CD1c-positive myeloid dendritic cell (primary cell): ENCODE results near the gene SPATA31C1.
"Not testable (repeated sequence)": the region's sequence is repeated elsewhere in the genome, so short reads cannot be mapped to it uniquely, and the experiment has no call there.

Experiments
- DNase-seq: peaks from one replicate; pipeline ENCODE4 v3.0.0-alpha.2; 2016; ENCODE audit errors: extremely low spot score

The SPATA31C1 gene

GRCh38 chr9:87886933-87887505 lies 30.7 kb upstream of the SPATA31C1 start:
- no peak for DNase-seq

DNA sequence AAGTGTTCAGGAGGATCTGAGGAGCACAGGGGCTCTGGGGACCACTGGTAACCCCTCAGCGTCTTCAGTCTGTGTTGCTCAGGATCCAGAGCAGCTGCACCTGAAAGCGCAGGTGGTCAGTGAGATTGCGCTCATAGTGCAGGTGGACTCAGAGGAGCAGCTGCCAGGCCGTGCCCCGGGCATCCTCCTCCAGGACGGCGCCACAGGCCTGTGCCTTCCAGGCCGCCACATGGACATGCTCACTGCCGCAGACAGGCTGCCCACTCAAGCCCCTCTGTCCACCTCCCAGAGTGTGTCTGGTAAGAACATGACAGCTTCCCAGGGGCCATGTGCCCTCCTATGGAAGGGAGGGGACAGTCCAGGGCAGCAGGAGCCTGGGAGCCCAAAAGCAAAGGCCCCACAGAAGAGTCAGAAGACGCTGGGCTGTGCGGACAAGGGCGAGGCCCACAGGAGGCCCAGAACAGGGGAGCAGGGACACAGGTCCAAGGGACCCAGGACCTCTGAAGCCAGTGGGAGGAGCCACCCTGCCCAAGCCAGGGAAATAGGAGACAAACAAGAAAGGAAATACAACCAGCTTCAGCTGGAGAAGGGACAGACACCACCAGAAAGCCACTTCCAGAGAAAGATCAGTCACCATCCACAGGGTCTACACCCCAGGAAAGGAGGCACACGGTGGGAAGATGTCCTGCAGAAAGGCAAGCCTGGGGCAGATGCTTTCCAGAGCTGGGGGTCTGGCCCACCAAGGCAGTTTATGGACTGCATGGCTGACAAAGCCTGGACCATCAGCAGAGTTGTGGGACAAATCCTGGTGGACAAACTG lies 29.9 kb upstream of the SPATA31C1 start:
- no peak for DNase-seq

DNA sequence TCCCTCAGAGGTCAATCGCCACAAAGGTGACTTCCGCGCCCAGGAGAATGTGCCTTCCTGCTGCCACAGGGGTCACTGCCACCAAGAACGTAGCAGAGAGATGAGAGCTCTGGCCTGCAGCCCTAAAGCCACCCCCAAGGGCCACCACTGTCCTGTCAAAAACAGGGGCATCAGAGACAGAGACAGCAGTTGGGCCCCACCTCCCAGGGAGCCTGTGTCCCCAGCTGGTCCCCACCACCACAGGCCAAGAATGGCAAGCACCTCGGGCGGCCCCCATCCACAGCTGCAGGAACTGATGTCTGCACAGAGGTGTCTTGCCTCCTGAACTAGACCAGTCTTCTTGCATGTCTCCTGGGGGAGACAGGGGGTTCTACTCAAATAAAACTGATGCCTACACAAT lies 29.3 kb upstream of the SPATA31C1 start:
- DNase-seq = no peak

DNA sequence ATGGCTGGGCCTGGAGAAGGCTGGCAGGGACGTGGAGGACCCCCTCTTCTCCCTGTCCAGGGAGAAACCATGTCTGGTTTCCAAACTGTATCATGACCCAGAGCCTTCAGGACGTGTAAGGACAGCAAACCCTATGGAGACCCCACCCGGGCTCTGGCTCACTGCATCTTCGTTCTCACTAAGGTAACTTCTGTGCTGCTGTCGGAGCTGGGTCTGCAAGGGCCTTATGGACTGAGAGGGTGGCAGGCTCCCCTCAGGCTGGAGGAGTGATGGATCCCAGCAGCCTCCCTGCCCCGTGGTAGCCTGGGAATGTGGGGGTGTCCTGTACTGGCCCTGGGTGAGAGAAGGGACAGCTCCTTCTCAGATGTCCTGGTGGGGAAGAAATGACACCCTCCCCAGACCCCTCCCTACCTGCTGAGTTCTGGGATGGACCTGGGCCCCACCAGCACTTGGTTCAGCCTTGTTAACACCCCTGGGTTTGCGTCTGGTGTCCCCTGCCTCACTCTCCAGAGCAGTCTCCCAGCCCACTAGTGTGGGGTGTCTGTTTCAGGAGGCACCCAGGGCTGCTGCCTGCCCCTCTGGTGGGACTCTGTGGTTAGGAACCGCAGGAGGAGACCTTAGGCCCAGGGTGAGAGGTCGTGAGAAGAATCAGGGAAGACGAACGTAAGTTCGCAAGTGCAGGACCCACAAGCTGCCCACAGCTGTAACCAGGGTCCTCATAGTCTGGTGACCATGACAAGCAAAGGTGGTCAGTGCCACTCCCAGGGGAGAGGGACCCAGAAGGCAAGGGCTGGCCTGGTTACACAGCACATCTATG lies 28.5 kb upstream of the SPATA31C1 start:
- no peak for DNase-seq

GRCh38 chr9:87889882-87890252 lies 27.9 kb upstream of the SPATA31C1 start:
- no peak for DNase-seq

- DNase-seq = no peak
Measured at GRCh38 chr9:87890837-87891236, 26.9 kb upstream of the SPATA31C1 start.

- no peak for DNase-seq
Measured at GRCh38 chr9:87891754-87892153, 26.0 kb upstream of the SPATA31C1 start.

DNA sequence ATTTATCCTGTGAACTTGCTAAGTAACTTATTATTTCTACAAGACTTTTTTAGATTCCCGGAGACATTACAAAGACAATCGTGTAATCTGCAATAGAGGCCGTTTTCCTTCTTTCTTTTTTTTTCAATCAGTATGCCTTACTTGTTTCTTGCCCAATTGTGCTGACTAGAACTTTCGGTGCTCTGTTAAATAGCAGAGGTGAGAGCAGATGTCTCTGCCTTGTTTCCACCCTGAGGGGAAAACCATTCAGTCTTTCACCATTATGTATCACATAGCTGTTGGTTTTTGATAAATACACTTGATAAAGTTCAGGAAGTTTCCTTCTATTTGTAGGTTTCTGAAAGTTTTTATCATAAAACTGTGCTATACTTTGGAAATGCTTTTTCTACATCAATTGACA lies 24.8 kb upstream of the SPATA31C1 start:
- no peak for DNase-seq

DNA sequence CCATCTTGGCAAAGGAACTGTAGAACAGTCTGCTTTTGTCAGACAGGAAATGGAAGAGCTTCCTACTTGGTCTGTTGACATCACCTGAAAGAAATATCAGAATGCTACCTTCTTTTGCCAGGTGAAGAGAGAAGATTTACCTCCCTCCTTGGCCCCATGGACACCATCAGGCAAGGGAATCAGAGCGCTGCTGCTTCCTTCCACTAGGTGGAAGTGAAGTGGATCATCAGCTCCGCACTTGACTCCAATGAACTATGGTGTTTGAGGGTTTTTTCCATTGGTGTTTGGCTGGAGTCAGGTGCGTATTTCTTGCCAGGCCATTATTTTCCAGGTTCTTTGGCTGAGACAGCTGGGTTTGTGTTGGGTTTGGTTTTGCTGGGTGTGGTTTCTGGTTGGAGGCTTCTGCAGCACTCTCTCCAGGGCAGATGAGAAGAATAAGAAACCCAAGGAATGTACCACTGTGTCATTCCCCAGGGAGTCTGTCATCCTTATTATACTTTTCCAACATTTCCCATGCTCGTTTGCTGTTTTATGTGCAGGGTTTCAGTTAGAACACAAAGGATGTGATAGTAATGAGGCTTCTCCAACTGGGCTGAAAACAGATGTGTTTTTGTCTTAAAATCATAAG lies 22.6 kb upstream of the SPATA31C1 start:
- no peak for DNase-seq

- no peak for DNase-seq
Measured at GRCh38 chr9:87896891-87897290, 20.9 kb upstream of the SPATA31C1 start.

DNA sequence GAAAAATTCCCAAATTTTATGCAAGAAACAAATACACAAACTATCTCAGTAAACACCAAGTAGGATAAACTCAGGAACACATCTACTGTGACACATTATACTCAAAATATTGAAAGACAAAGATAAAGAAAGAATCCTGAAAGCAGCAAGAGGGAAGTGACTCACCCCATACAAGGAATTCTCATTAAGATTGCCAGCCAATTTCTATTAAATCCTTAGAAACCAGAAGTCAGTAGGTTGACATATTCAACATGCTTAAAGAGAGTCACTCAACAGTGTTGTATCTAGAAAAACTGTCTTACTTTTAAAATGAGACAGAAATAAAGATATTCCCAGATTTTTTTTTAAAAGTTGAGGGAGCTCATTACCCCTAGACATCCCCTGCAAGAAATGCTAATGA lies 19.6 kb upstream of the SPATA31C1 start:
- DNase-seq = no peak

DNA sequence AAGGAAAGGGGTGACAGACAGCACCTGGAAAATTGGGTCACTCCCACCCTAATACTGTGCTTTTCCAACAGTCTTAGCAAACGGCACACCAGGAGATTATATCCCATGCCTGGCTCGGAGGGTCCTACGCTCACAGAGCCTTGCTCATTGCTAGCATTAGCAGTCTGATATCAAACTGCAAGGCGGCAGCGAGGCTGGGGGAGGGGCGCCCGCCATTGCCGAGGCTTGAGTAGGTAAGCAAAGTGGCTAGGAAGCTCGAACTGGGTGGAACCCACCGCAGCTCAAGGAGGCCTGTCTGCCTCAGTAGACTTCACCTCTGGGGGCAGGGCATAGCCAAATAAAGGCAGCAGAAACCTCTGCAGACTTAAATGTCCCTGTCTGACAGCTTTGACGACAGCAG lies 15.4 kb upstream of the SPATA31C1 start:
- DNase-seq = not testable (repeated sequence)

DNA sequence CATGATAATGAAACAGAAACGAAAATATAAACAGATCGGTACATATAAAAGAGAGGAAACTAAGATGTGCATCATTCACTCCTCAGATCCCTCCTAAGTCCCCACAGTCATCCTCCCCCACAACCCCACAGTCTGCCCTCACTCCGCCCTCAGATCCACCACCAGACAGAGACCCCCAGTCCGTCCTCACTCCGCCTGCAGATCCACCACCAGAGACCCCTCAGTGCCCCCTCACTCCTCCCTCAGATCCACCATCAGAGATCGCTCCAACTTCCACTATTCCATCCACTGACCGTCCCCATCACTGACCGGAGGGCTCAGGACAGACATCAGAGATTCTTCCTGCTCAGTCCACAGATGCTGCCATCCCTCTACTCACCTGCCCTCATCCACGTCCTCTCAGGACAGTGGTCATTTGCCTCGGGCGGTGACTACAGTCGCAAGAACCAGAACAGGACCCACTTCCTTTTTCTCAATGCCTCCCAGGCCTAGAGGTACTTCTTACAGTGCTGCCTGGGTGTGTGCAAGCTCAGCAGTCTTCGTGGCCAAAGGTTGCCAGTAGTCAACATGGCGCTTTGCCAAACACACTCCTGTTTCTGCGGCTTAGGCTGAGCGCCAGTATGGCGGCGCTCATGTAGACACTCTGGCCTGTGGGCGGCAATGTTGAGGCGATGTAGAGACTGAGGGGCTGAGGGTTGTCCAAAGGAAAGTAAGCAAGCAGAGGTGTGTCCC lies 8.3 kb upstream of the SPATA31C1 start:
- no peak for DNase-seq

GRCh38 chr9:87910821-87911220 lies 6.9 kb upstream of the SPATA31C1 start:
- no peak for DNase-seq

GRCh38 chr9:87919013-87919412 lies 1.3 kb downstream of the SPATA31C1 start:
- DNase-seq = not testable (repeated sequence)

DNA sequence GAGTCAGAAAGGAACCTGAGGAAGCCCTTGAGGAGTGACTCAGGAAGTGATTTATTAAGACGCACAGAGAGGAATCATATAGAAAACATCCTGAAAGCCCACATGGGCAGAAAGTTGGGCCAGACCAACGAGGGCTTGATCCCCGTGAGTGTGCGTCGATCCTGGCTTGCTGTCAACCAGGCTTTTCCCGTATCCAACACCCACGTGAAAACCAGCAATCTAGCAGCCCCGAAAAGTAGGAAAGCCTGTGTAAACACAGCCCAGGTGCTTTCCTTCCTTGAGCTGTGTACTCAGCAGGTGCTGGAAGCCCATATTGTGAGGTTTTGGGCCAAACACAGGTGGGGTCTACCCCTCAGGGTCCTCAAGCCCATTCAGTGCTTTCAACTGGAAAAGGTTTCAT lies 3.8 kb downstream of the SPATA31C1 start:
- DNase-seq = not testable (repeated sequence)

DNA sequence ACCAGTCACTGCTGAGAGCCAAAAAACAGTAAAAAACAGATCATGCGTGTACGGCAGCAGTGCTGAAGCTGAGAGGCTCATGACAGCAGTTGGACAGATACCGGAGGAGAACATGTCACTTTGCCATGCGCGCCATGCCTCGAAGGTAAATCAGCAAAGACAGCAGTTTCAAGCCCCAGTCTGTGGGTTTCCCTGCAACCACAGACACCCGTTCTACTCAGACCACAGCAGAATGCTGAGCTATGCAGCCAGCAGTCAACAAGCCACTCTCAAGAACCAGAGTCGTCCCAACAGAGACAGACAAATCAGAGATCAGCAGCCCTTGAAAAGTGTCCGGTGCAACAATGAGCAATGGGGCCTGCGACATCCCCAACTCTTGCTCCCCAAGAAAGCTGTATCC lies 5.2 kb downstream of the SPATA31C1 start:
- not testable (repeated sequence) for DNase-seq

DNA sequence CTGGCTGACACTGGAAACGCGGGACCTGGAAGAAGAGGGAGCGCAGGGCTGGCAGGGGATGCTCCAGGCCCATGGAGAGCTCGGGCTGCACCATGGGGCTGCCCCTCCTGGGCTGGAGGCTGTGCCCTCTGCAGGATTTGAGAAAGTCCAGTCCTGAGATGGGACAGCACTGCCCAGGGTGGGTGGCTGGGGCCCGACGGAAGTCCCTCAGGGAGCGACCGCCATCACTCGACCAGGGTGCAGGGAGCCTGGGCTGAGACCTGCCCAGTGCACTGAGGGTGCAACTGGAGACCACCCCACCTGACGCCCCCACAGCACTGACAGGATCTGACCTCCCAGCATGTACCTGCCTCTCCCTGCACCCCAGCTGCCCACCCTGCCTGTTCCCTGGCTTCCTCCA lies 7.1 kb downstream of the SPATA31C1 start:
- DNase-seq = not testable (repeated sequence)

DNA sequence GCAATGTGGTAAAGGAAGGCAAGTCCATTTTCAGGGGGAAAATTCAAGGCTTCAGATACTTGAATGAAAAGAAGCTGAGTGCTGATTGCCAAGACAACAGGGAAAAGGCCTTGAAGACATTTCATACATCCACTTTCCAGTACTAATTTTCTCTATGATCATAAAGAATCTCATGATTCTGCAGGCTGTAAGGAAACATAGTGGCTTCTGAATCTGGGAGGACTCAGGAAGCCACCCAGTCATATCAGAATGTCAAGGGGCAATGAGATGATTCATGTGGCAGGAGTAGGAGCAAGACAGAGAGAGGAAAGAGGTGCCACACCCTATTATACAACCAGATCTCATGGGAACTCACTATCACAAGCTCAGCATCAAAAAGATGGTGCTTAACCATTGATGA lies 11.4 kb downstream of the SPATA31C1 start:
- DNase-seq = not testable (repeated sequence)

- DNase-seq = not testable (repeated sequence)
Measured at GRCh38 chr9:87934444-87934843, 16.7 kb downstream of the SPATA31C1 start.

DNA sequence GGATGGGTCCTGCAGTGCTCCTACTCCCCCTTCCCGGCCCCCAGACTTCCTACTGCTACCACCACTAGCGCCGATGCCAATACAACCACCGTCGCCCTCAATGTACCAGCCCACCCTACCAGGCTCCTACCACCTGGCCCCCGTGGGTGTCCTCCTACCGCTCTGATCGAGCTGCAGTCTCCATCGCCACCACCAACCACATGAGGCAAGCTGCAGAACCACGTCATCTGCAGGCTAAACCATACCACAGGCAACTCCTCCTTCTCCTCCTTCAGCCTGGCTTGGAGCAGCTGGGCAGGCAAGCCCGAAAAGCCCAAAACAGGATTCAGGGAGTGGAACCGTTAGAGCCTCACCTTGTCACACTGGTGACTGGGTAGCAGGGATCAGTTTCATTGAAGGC lies 19.6 kb downstream of the SPATA31C1 start:
- not testable (repeated sequence) for DNase-seq

- not testable (repeated sequence) for DNase-seq
Measured at GRCh38 chr9:87937918-87938317, 20.2 kb downstream of the SPATA31C1 start.
